Neural cell (in vitro differentiated cells): ENCODE measurements around the gene ZBTB7B. TPM values are rescaled to one million over a fixed set of nuclear protein-coding genes. Genes with fewer than 3 reads are reported as not detected.

Source experiments
- H2AFZ ChIP-seq: fragments of 200-600, 300-800 bp; sonication (generic), shearing (Covaris generic); 2 replicates; pipeline ENCODE4 v1.6.0; 2014; ENCODE audit warnings: low read depth, mild to moderate bottlenecking, antibody characterized with exemption, low read length, moderate library complexity
- H3F3A ChIP-seq: fragments of 200-600 bp; shearing (Covaris generic); 2 replicates; pipeline ENCODE4 v1.6.1; 2016; ENCODE audit warnings: mild to moderate bottlenecking, moderate library complexity, mixed read lengths, antibody characterized with exemption, low read length; ENCODE audit not compliant: insufficient read depth, poor library complexity, severe bottlenecking
- H3K27ac ChIP-seq: fragments of 200-600, 300-800 bp; sonication (generic), shearing (Covaris generic); 2 replicates; pipeline ENCODE4 v1.5.1; 2014; ENCODE audit warnings: mild to moderate bottlenecking, low read length, moderate library complexity
- H3K27me3 ChIP-seq: fragments of 300-800, 200-600 bp; sonication (generic), shearing (Covaris generic); 2 replicates; pipeline ENCODE4 v1.6.0; 2014; ENCODE audit warnings: mild to moderate bottlenecking, low read depth, low read length, moderate library complexity; ENCODE audit not compliant: insufficient read depth
- H3K36me3 ChIP-seq: fragments of 300-800, 200-600 bp; sonication (generic), shearing (Covaris generic); 2 replicates; pipeline ENCODE4 v1.5.1; 2014; ENCODE audit warnings: mild to moderate bottlenecking, antibody characterized with exemption, low read length, moderate library complexity; ENCODE audit not compliant: insufficient read depth
- H3K4me2 ChIP-seq: fragments of 300-800, 200-600 bp; sonication (generic), shearing (Covaris generic); 2 replicates; pipeline ENCODE4 v1.6.0; 2014; ENCODE audit warnings: mild to moderate bottlenecking, low read length
- H3K4me3 ChIP-seq: fragments of 300-800, 200-600 bp; sonication (generic), shearing (Covaris generic); 2 replicates; pipeline ENCODE4 v1.5.1; 2014; ENCODE audit warnings: mild to moderate bottlenecking, low read length, moderate library complexity
- H3K79me2 ChIP-seq: fragments of 200-600 bp; shearing (Covaris generic); replicated peaks from 2 replicates; pipeline ENCODE4 v1.6.0; 2014; ENCODE audit warnings: mild to moderate bottlenecking, low read length, moderate library complexity; ENCODE audit not compliant: insufficient read depth
- H3K9ac ChIP-seq: fragments of 300-800, 200-600 bp; sonication (generic), shearing (Covaris generic); 2 replicates; pipeline ENCODE4 v1.6.1; 2016; ENCODE audit warnings: mild to moderate bottlenecking, low read length, mixed read lengths
- H3K9me2 ChIP-seq: fragments of 200-600 bp; shearing (Covaris generic); 2 replicates; pipeline ENCODE4 v1.6.1; 2016; ENCODE audit warnings: mild to moderate bottlenecking, low read length, mixed read lengths; ENCODE audit not compliant: insufficient read depth
- H3K9me3 ChIP-seq: fragments of 200-600, 300-800 bp; sonication (generic), shearing (Covaris generic); 2 replicates; pipeline ENCODE4 v1.6.1; 2016; ENCODE audit warnings: mild to moderate bottlenecking, mixed run types, low read length, moderate library complexity, mixed read lengths
- H4K20me1 ChIP-seq: fragments of 200-600 bp; shearing (Covaris generic); 2 replicates; pipeline ENCODE4 v1.6.1; 2016; ENCODE audit warnings: mild to moderate bottlenecking, mixed run types; ENCODE audit not compliant: insufficient read depth
- EP300 ChIP-seq: fragments of 450-650 bp; conservative IDR thresholded peaks from 2 replicates; pipeline ENCODE4 v1.6.1; 2014; ENCODE audit warnings: antibody characterized with exemption, mild to moderate bottlenecking, moderate library complexity; ENCODE audit not compliant: poor library complexity, severe bottlenecking
- EZH2 ChIP-seq: fragments of 200-600, 300-800 bp; shearing (Covaris generic), sonication (generic); IDR thresholded peaks from 2 replicates; pipeline ENCODE4 v1.6.1; 2014; ENCODE audit warnings: antibody characterized with exemption, low read length, borderline replicate concordance, mild to moderate bottlenecking; ENCODE audit not compliant: insufficient read depth, poor library complexity, severe bottlenecking
- MXI1 ChIP-seq: fragments of 450-650 bp; conservative IDR thresholded peaks from 2 replicates; pipeline ENCODE4 v1.6.1; 2014; ENCODE audit warnings: antibody characterized with exemption, mild to moderate bottlenecking; ENCODE audit not compliant: poor library complexity, severe bottlenecking
- POLR2AphosphoS5 ChIP-seq: IDR thresholded peaks from 2 replicates; pipeline ENCODE4 v1.6.1; 2012
- RAD21 ChIP-seq: fragments of 450-650 bp; conservative IDR thresholded peaks from 2 replicates; pipeline ENCODE4 v1.6.1; 2014; ENCODE audit warnings: antibody characterized with exemption, mild to moderate bottlenecking, moderate library complexity
- SMC3 ChIP-seq: fragments of 450-650 bp; conservative IDR thresholded peaks from 2 replicates; pipeline ENCODE4 v1.6.1; 2014; ENCODE audit warnings: antibody characterized with exemption, mild to moderate bottlenecking, moderate library complexity; ENCODE audit not compliant: poor library complexity
- TAF1 ChIP-seq: IDR thresholded peaks from 2 replicates; pipeline ENCODE4 v1.6.1; 2012; ENCODE audit warnings: low read depth
- polyA plus RNA-seq: library from polyadenylated mRNA; depleted of rRNA; stranded (reverse); fragments of >200 nt; gene quantifications from 2 replicates; pipeline ENCODE4 v1.2.3, GENCODE V29; 2014
- TF ChIP-seq, protein P1 (sequence below): fragments of 450-650 bp; IDR thresholded peaks from 2 replicates; pipeline ENCODE4 v1.5.1; 2014; ENCODE audit warnings: antibody characterized with exemption, mild to moderate bottlenecking, moderate library complexity; ENCODE audit not compliant: poor library complexity, severe bottlenecking
- TF ChIP-seq, protein P2 (sequence below): IDR thresholded peaks from 2 replicates; pipeline ENCODE4 v1.6.1; 2012; ENCODE audit warnings: borderline replicate concordance

Gene ZBTB7B
- polyA plus RNA-seq, 1 donor from 2014 or later, result 0.54 TPM

DNA sequence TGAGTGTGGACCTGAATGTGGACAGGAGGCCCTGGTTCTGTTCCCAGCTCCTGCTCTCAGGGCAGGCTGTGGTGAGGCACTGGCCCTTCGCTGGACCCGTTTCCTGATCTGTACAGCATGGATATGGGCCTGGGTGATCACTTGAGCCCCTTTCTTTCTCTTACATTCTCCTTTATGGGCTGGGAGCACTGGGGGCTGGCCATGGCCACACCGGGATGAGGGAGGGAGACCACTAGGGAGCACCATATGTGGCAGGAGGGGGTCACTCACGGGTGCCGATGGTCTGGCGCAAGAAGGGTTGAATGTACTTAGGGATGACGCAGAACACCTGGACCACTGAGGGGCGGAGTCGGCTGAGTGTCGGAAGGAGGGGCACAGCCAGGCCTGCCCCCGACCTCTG is 28.3 kb downstream of the ZBTB7B start:
- no peak for TF ChIP-seq SMC3
- no peak for TF ChIP-seq TAF1
- TF ChIP-seq POLR2AphosphoS5, result no peak
- TF ChIP-seq RAD21, result no peak
- TF ChIP-seq EP300, result no peak
- no peak for TF ChIP-seq EZH2
- TF ChIP-seq, protein P1, sequence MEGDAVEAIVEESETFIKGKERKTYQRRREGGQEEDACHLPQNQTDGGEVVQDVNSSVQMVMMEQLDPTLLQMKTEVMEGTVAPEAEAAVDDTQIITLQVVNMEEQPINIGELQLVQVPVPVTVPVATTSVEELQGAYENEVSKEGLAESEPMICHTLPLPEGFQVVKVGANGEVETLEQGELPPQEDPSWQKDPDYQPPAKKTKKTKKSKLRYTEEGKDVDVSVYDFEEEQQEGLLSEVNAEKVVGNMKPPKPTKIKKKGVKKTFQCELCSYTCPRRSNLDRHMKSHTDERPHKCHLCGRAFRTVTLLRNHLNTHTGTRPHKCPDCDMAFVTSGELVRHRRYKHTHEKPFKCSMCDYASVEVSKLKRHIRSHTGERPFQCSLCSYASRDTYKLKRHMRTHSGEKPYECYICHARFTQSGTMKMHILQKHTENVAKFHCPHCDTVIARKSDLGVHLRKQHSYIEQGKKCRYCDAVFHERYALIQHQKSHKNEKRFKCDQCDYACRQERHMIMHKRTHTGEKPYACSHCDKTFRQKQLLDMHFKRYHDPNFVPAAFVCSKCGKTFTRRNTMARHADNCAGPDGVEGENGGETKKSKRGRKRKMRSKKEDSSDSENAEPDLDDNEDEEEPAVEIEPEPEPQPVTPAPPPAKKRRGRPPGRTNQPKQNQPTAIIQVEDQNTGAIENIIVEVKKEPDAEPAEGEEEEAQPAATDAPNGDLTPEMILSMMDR, result no peak
- TF ChIP-seq, protein P2, sequence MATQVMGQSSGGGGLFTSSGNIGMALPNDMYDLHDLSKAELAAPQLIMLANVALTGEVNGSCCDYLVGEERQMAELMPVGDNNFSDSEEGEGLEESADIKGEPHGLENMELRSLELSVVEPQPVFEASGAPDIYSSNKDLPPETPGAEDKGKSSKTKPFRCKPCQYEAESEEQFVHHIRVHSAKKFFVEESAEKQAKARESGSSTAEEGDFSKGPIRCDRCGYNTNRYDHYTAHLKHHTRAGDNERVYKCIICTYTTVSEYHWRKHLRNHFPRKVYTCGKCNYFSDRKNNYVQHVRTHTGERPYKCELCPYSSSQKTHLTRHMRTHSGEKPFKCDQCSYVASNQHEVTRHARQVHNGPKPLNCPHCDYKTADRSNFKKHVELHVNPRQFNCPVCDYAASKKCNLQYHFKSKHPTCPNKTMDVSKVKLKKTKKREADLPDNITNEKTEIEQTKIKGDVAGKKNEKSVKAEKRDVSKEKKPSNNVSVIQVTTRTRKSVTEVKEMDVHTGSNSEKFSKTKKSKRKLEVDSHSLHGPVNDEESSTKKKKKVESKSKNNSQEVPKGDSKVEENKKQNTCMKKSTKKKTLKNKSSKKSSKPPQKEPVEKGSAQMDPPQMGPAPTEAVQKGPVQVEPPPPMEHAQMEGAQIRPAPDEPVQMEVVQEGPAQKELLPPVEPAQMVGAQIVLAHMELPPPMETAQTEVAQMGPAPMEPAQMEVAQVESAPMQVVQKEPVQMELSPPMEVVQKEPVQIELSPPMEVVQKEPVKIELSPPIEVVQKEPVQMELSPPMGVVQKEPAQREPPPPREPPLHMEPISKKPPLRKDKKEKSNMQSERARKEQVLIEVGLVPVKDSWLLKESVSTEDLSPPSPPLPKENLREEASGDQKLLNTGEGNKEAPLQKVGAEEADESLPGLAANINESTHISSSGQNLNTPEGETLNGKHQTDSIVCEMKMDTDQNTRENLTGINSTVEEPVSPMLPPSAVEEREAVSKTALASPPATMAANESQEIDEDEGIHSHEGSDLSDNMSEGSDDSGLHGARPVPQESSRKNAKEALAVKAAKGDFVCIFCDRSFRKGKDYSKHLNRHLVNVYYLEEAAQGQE, result no peak
- TF ChIP-seq MXI1, result no peak

DNA sequence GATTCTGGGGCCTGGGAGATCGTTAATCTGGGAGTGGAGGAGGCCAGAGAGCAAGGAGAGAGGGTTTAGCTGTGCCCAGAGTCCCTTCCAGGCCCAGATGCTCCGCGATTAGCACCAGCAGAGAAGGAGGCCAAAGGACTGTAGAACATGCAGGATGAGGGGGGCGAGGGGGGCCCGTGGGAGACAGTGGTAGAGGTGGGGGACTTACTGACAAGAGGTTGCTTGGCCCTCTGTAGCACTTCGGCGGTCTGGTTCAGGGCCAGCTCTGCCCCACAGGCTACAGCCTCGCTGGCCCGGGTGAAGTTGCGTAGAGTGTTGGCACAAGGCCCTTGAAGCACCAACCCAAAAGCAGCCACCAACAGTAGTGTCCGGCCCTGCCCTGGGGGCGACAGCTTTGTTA is 30.3 kb downstream of the ZBTB7B start:
- H3K9me3 ChIP-seq, result no peaks in the 10 kb centered on the region
- TF ChIP-seq, protein P1, result no peak
- TF ChIP-seq RAD21, result no peak
- TF ChIP-seq POLR2AphosphoS5, result no peak
- TF ChIP-seq, protein P2, result no peak
- TF ChIP-seq SMC3, result no peak
- no peak for TF ChIP-seq MXI1
- no peak for TF ChIP-seq EP300
- no peak for TF ChIP-seq TAF1
- no peak for TF ChIP-seq EZH2
- H3K36me3 ChIP-seq, result no peaks in the 10 kb centered on the region
- no peak overlapping the region for H3K9ac ChIP-seq
- H3F3A ChIP-seq, result no peaks in the 10 kb centered on the region
- no peaks in the 10 kb centered on the region for H3K27me3 ChIP-seq
- no peak overlapping the region for H2AFZ ChIP-seq
- no peak overlapping the region for H3K4me2 ChIP-seq
- H3K79me2 ChIP-seq, result no peaks in the 10 kb centered on the region
- H3K9me2 ChIP-seq, result no peaks in the 10 kb centered on the region
- no peak overlapping the region for H3K4me3 ChIP-seq
- H3K27ac ChIP-seq, result no peak overlapping the region
- H4K20me1 ChIP-seq, result no peaks in the 10 kb centered on the region

More for the DNA sequence above, 28.3 kb downstream of the ZBTB7B start:
- Histone ChIP-seq H3K9me2 (no peaks in the 10 kb centered on the region), H3K4me2 (no peak overlapping the region), H3K36me3 (no peaks in the 10 kb centered on the region), H3K9me3 (no peaks in the 10 kb centered on the region), H4K20me1 (no peaks in the 10 kb centered on the region), H3K27me3 (no peaks in the 10 kb centered on the region), H2AFZ (no peak overlapping the region), H3K27ac (no peak overlapping the region), H3K9ac (no peak overlapping the region), H3K79me2 (no peaks in the 10 kb centered on the region), H3K4me3 (no peak overlapping the region), H3F3A (no peaks in the 10 kb centered on the region)
